BJ (cell line): ENCODE data around the gene OPCML. TPM values are rescaled to one million over a fixed set of nuclear protein-coding genes. Genes with fewer than 3 reads are reported as not detected.

Experiments used
- CTCF ChIA-PET: fragments of 350-600 bp; formaldehyde crosslinking; extraction: SDS; loops from one replicate; lab custom pipeline; 2021; ENCODE audit warnings: antibody characterized with exemption, inconsistent platforms; lab: Yijun Ruan, JAX
- POLR2A ChIA-PET: fragments of 300-600 bp; sonication (Branson Sonifier 250); formaldehyde crosslinking; extraction: SDS; loops from one replicate; lab custom pipeline; 2021; ENCODE audit warnings: antibody characterized with exemption; lab: Charles Lee
- DNase-seq: peaks from one replicate; pipeline ENCODE4 v3.0.0-alpha.2; 2011; ENCODE audit warnings: low read depth
- H3K27me3 ChIP-seq: 2 replicates; pipeline ENCODE4 v1.6.0; 2011; ENCODE audit warnings: low read length; ENCODE audit not compliant: control insufficient read depth, insufficient read depth
- H3K36me3 ChIP-seq: 2 replicates; pipeline ENCODE4 v1.5.1; 2011; ENCODE audit warnings: low read length; ENCODE audit not compliant: control insufficient read depth, insufficient read depth
- H3K4me3 ChIP-seq: 2 replicates; pipeline ENCODE4 v1.5.1; 2011; ENCODE audit warnings: low read depth, mild to moderate bottlenecking, control low read depth, low read length
- CTCF ChIP-seq: IDR thresholded peaks from 2 replicates; pipeline ENCODE4 v1.5.1; 2011; ENCODE audit warnings: low read depth, mild to moderate bottlenecking, control low read depth, inconsistent platforms, low read length, moderate library complexity; ENCODE audit not compliant: insufficient read depth
- polyA plus RNA-seq: library from polyadenylated mRNA; depleted of rRNA; stranded (reverse); fragments of >200 nt; gene quantifications from 2 replicates; pipeline ENCODE4 v1.2.3, GENCODE V29; 2011

Gene OPCML
- polyA plus RNA-seq, 1 experiment, result 2.0 TPM

GRCh38 chr11:133166662-133167061 lies 365.6 kb downstream of the OPCML start:
- POLR2A ChIA-PET, result no interaction called here
- peaks cover 1% of the 10 kb centered on the region; the same call in 1 of the 2 replicates for H3K27me3 ChIP-seq
- no peaks in the 10 kb centered on the region for H3K36me3 ChIP-seq
- no peak for DNase-seq
- no peak for TF ChIP-seq CTCF
- CTCF ChIA-PET, result interaction anchor here (1.5 kb wide), 1 partner anchor 88 kb away, joined by 7 read pairs; no protein-coding TSS in a partner anchor
- H3K4me3 ChIP-seq, result no peak overlapping the region

DNA sequence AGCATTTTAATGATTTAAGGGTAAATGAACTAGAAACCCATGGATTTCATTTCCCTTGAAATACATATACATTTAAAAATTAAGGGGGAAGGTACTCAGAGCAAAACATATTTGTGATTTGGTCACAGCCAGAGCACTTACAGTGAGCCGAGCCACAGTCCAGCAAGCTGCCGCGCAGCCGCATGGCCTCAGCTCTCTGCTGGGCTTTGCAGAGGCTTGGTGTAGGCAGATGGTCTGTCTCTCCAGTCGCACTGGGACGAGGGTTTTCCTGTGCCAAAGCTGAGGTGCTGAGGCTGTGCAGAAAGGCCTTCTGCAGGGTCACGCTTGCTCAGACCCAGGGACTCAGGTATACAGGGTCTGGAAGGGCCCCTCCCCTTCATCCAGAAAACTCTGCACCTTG lies 367.3 kb downstream of the OPCML start:
- Histone ChIP-seq H3K4me3 (no peak overlapping the region), H3K27me3 (peaks cover 1% of the 10 kb centered on the region; the same call in 1 of the 2 replicates), H3K36me3 (no peaks in the 10 kb centered on the region)
- CTCF ChIA-PET, result interaction anchor here (0.8 to 2.1 kb wide), 4 partner anchors 31 to 87 kb away, joined by 3 to 13 read pairs (median 6); no protein-coding TSS in a partner anchor
- TF ChIP-seq CTCF, result no peak
- POLR2A ChIA-PET, result no interaction called here
- DNase-seq, result no peak

- H3K4me3 ChIP-seq, result no peak overlapping the region
- no peaks in the 10 kb centered on the region for H3K36me3 ChIP-seq
- POLR2A ChIA-PET, result no interaction called here
- DNase-seq, result no peak
- H3K27me3 ChIP-seq, result peaks cover 1% of the 10 kb centered on the region; the same call in 1 of the 2 replicates
- CTCF ChIA-PET, result interaction anchor here (0.6 to 2.1 kb wide), 7 partner anchors 9 to 1810 kb away, joined by 3 to 13 read pairs (median 3); no protein-coding TSS in a partner anchor
- TF ChIP-seq CTCF, result peak; percentile 70
Observed at GRCh38 chr11:133163463-133164419, 368.6 kb downstream of the OPCML start.

DNA sequence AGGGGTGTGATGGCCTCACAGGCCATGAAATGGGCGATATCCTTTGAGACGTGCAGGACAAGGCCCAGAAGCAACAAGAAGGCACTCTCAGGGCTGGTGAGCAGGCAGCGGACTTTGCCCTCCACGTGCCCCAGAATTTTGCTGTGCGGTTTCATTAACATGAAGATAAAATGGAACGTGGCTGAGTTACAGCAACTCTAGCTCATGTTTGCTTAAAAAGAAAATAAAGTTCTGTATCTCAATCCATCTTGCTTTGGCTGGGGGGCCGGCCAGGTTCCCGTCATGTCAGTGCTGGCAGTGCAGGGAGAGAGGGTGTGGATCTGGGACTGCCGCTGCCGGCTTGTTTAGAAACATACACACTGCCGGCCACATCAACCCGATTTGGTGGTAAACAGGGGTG lies 370.1 kb downstream of the OPCML start:
- POLR2A ChIA-PET, result no interaction called here
- CTCF ChIA-PET, result interaction anchor here (0.9 kb wide), 2 partner anchors 79 to 82 kb away, joined by 3 to 4 read pairs; no protein-coding TSS in a partner anchor

More for the DNA sequence above, 370.1 kb downstream of the OPCML start:
- Histone ChIP-seq H3K36me3 (no peaks in the 10 kb centered on the region), H3K27me3 (peaks cover 1% of the 10 kb centered on the region; the same call in 1 of the 2 replicates), H3K4me3 (no peak overlapping the region)
- no peak for TF ChIP-seq CTCF
- DNase-seq, result no peak
